Activated CD8-positive, alpha-beta memory T cell treated with anti-CD3 and anti-CD28 coated beads, Interleukin-2, amount 50 U/mL, for 48 hours (primary cell): ENCODE measurements around the gene IARS1.

Experiments
- DNase-seq: peaks from one replicate; pipeline ENCODE4 v3.0.0-alpha.2; 2020

IARS1 gene

GRCh38 chr9:92295240-92295790 is 1.8 kb upstream of the IARS1 start:
- DNase-seq, result no peak

- no peak for DNase-seq
Observed at GRCh38 chr9:92294297-92294676, 790 bp upstream of the IARS1 start.

GRCh38 chr9:92293075-92293354 is 482 bp downstream of the IARS1 start:
- no peak for DNase-seq

- no peak for DNase-seq
Observed at GRCh38 chr9:92292338-92293074, 991 bp downstream of the IARS1 start.

GRCh38 chr9:92291577-92291976 is 1.9 kb downstream of the IARS1 start:
- no peak for DNase-seq

GRCh38 chr9:92290785-92291429 is 2.6 kb downstream of the IARS1 start:
- DNase-seq, result no peak

- no peak for DNase-seq
Observed at GRCh38 chr9:92289708-92290390, 3.6 kb downstream of the IARS1 start.

GRCh38 chr9:92279302-92279701 is 14.2 kb downstream of the IARS1 start:
- DNase-seq, result no peak

- no peak for DNase-seq
Observed at GRCh38 chr9:92278110-92278509, 15.4 kb downstream of the IARS1 start.

GRCh38 chr9:92276331-92277032 is 17.0 kb downstream of the IARS1 start:
- DNase-seq, result no peak

GRCh38 chr9:92275541-92275940 is 18.0 kb downstream of the IARS1 start:
- DNase-seq, result no peak

- DNase-seq, result no peak
Observed at GRCh38 chr9:92270511-92270910, 23.0 kb downstream of the IARS1 start.

- no peak for DNase-seq
Observed at GRCh38 chr9:92266486-92266885, 27.0 kb downstream of the IARS1 start.

GRCh38 chr9:92265154-92265553 is 28.3 kb downstream of the IARS1 start:
- no peak for DNase-seq

- DNase-seq, result no peak
Observed at GRCh38 chr9:92263131-92263530, 30.4 kb downstream of the IARS1 start.

- no peak for DNase-seq
Observed at GRCh38 chr9:92257327-92257726, 36.2 kb downstream of the IARS1 start.

- DNase-seq, result no peak
Observed at GRCh38 chr9:92254381-92255337, 38.8 kb downstream of the IARS1 start.

GRCh38 chr9:92253656-92254055 is 39.8 kb downstream of the IARS1 start:
- DNase-seq, result no peak

GRCh38 chr9:92247981-92248380 is 45.5 kb downstream of the IARS1 start:
- DNase-seq, result no peak

- no peak for DNase-seq
Observed at GRCh38 chr9:92247296-92247695, 46.2 kb downstream of the IARS1 start.

- no peak for DNase-seq
Observed at GRCh38 chr9:92245005-92245797, 48.3 kb downstream of the IARS1 start.
